Mucosa of descending colon (tissue), 3 donors: ENCODE results near the gene SLITRK6. TPM values are rescaled to one million over a fixed set of nuclear protein-coding genes. Genes with fewer than 3 reads are reported as not detected.
"Not testable (repeated sequence)": the region's sequence is repeated elsewhere in the genome, so short reads cannot be mapped to it uniquely, and the experiment has no call there.

ENCODE experiments used
- ATAC-seq: fragments of 200-7000 bp; cut with Tn5 transposase; one replicate; pipeline ENCODE4 v1.9.1; 2020; ENCODE audit warnings: mild to moderate bottlenecking, moderate library complexity
- DNase-seq, 3 donors: peaks; one replicate each; pipeline ENCODE4 v3.0.0-alpha.2; 2020
- H3K36me3 ChIP-seq: fragments of 200-600 bp; one replicate; pipeline ENCODE4 v1.8.0; 2021; ENCODE audit warnings: low read depth, mild to moderate bottlenecking
- H3K4me1 ChIP-seq: fragments of 200-600 bp; one replicate; pipeline ENCODE4 v1.8.0; 2021; ENCODE audit warnings: low read depth, mild to moderate bottlenecking
- H3K4me3 ChIP-seq: fragments of 200-600 bp; one replicate; pipeline ENCODE4 v1.8.0; 2021; ENCODE audit warnings: mild to moderate bottlenecking
- H3K9me3 ChIP-seq: fragments of 200-600 bp; one replicate; pipeline ENCODE4 v1.8.0; 2021; ENCODE audit warnings: mild to moderate bottlenecking
- intact Hi-C, 2 donors: fragments of 100-400 bp; cut with DNase I in 1 of 2; cut with micrococcal nuclease in 1 of 2; formaldehyde crosslinking; loops; one replicate each; pipeline versions ENCODE4 v1.11.0 to v1.11.1; 2022; cut with DNase I, micrococcal nuclease
- total RNA-seq, 3 donors: library from RNA; stranded (reverse); fragmentation: NEBNext Ultra II Directional in 2 of 3; extraction: Animal tissue kit (Norgen Biotek cat#: 25700) in 2 of 3; gene quantifications; one replicate each; pipeline versions ENCODE4 v1.2.1 to v1.2.4, GENCODE V29; 2021 to 2023
- TF ChIP-seq, protein P1 (sequence below): fragments of 200-600 bp; IDR thresholded peaks from one replicate; pipeline ENCODE4 v1.8.0; 2022; ENCODE audit warnings: antibody characterized with exemption, mild to moderate bottlenecking
- donor health status: DM: no; HTN: no; CAD: no; lungs with moderate emphysema.
- donor health status: DM: no; HTN: no; CAD: no.
- donor health status: DM: no; HTN: yes; CAD: no.

Gene SLITRK6
- total RNA-seq, 3 donors from 2014 or later = 3.6 to 5.8 (median 4.7) TPM

DNA sequence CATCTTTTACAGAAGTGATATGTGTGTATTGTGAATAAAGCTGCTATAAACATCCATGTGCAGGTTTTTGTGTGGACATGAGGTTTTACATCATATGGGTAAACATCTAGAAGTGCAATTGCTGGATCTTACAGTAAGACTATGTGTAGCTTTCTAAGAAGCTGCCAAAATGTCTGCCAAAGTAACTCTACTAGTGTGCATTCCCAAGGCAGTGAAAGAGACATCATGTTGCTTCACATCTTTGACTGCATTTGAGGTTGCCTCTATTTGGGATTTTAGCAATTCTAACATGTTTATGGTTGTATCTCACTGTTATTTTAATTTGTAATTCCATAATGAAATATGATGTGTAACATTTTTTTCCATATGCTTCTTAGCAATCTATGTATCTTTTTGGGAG lies 30.3 kb downstream of the SLITRK6 start:
- DNase-seq (no peak), ATAC-seq (no peak)
- TF ChIP-seq, protein P1, sequence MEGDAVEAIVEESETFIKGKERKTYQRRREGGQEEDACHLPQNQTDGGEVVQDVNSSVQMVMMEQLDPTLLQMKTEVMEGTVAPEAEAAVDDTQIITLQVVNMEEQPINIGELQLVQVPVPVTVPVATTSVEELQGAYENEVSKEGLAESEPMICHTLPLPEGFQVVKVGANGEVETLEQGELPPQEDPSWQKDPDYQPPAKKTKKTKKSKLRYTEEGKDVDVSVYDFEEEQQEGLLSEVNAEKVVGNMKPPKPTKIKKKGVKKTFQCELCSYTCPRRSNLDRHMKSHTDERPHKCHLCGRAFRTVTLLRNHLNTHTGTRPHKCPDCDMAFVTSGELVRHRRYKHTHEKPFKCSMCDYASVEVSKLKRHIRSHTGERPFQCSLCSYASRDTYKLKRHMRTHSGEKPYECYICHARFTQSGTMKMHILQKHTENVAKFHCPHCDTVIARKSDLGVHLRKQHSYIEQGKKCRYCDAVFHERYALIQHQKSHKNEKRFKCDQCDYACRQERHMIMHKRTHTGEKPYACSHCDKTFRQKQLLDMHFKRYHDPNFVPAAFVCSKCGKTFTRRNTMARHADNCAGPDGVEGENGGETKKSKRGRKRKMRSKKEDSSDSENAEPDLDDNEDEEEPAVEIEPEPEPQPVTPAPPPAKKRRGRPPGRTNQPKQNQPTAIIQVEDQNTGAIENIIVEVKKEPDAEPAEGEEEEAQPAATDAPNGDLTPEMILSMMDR = no peak
- no peaks in the 10 kb centered on the region for H3K9me3 ChIP-seq
- intact Hi-C loops = no loop called here
- H3K36me3 ChIP-seq = no peaks in the 10 kb centered on the region
- no peaks in the 10 kb centered on the region for H3K4me1 ChIP-seq
- H3K4me3 ChIP-seq = no peak overlapping the region

DNA sequence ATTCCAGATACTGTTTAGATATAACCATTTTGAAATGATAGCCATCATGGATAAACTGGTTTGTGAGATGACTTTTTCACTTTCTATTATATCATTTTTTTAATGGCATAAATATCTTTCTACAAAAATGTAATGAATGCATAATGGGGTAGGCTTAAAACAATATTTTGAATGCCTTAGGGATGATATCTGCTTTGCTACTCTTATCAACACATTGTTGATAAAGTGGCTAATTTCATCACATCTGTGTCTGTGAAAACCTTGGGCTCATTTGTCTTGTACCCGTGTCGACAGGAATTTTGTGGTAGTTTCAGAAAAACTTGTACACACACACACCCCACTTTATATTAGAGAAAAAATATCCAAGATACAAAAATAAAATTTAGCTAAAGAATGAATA lies 44.1 kb downstream of the SLITRK6 start:
- H3K4me1 ChIP-seq = no peaks in the 10 kb centered on the region
- intact Hi-C loops = no loop called here
- TF ChIP-seq, protein P1 = no peak
- no peaks in the 10 kb centered on the region for H3K36me3 ChIP-seq
- no peak for ATAC-seq
- H3K9me3 ChIP-seq = no peaks in the 10 kb centered on the region
- no peak overlapping the region for H3K4me3 ChIP-seq
- no peak for DNase-seq

GRCh38 chr13:85743201-85743770 lies 55.9 kb downstream of the SLITRK6 start:
- H3K4me1 ChIP-seq, H3K9me3 ChIP-seq, H3K36me3 ChIP-seq, intact Hi-C loops, DNase-seq, ATAC-seq, H3K4me3 ChIP-seq: not testable (repeated sequence)
